H1 (cell line): Measurements from ENCODE around the gene SORL1-AS1.

Source experiments
- CTCF ChIA-PET: fragments of 300-600 bp; sonication (Branson Sonifier 250); formaldehyde crosslinking; loops from one replicate; lab custom pipeline; 2021; ENCODE audit not compliant: partially characterized antibody; lab: Charles Lee
- POLR2A ChIA-PET: fragments of 300-600 bp; sonication (Branson Sonifier 250); formaldehyde crosslinking; loops from one replicate; lab custom pipeline; 2021; ENCODE audit warnings: inconsistent platforms; ENCODE audit not compliant: partially characterized antibody; lab: Charles Lee
- DNase-seq, 2 experiments: peaks; one replicate each; pipeline versions ENCODE4 v3.0.0 to v3.0.0-alpha.2; 2010 to 2022; ENCODE audit warnings: low spot score in 2 of 2, low read depth in 1 of 2, mixed read lengths in 1 of 2
- FAIRE-seq: peaks from 2 replicates; lab custom pipeline; 2011; peaks lifted over from hg19 to GRCh38; lab: Jason Lieb, UNC
- H2AFZ ChIP-seq: 2 replicates; pipeline ENCODE4 v1.8.1; 2012; ENCODE audit warnings: low read length, inconsistent platforms
- H2AK5ac ChIP-seq: 2 replicates; pipeline ENCODE4 v1.6.1; 2013; ENCODE audit warnings: low read depth, low read length
- H2BK120ac ChIP-seq: replicated peaks from 2 replicates; pipeline ENCODE3; 2013; ENCODE audit warnings: low read depth, low read length, inconsistent platforms
- H2BK12ac ChIP-seq: 2 replicates; pipeline ENCODE4 v1.6.1; 2013; ENCODE audit warnings: low read depth, low read length
- H2BK15ac ChIP-seq: 2 replicates; pipeline ENCODE4 v1.6.1; 2013; ENCODE audit warnings: low read length
- H2BK20ac ChIP-seq: 2 replicates; pipeline ENCODE4 v1.6.1; 2013; ENCODE audit warnings: low read length
- H2BK5ac ChIP-seq: 2 replicates; pipeline ENCODE4 v1.6.1; 2013; ENCODE audit warnings: low read depth, low read length
- H3K14ac ChIP-seq: 2 replicates; pipeline ENCODE4 v1.6.1; 2013; ENCODE audit warnings: inconsistent platforms; ENCODE audit not compliant: insufficient read length
- H3K18ac ChIP-seq: 2 replicates; pipeline ENCODE4 v1.6.1; 2013; ENCODE audit warnings: low read length; ENCODE audit errors: extremely low read depth
- H3K23ac ChIP-seq: 2 replicates; pipeline ENCODE4 v1.6.1; 2013; ENCODE audit warnings: inconsistent platforms; ENCODE audit not compliant: insufficient read length
- H3K23me2 ChIP-seq: 2 replicates; pipeline ENCODE4 v1.6.1; 2013; ENCODE audit warnings: low read depth, low read length
- H3K27ac ChIP-seq: 2 replicates; pipeline ENCODE4 v1.6.1; 2011; ENCODE audit warnings: low read depth, low read length, inconsistent platforms
- H3K27me3 ChIP-seq, 4 experiments: replicated peaks in 1 of 4; 1 replicate in 1 of 4; 2 replicates in 3 of 4; pipeline versions ENCODE4 v1.6.1 to v1.8.1; 2011 to 2013; ENCODE audit warnings: low read length in 3 of 4, mild to moderate bottlenecking in 3 of 4, inconsistent platforms in 2 of 4, mixed read lengths in 2 of 4, moderate library complexity in 1 of 4; ENCODE audit not compliant: control insufficient read depth in 3 of 4, insufficient read depth in 3 of 4; ENCODE audit errors: extremely low read depth in 1 of 4
- H3K36me3 ChIP-seq, 4 experiments: 2 replicates each; pipeline versions ENCODE4 v1.6.1 to v1.8.1; 2011 to 2013; ENCODE audit warnings: mild to moderate bottlenecking in 4 of 4, low read length in 3 of 4, moderate library complexity in 2 of 4, control low read depth in 1 of 4, inconsistent platforms in 1 of 4; ENCODE audit not compliant: insufficient read depth in 4 of 4, control insufficient read depth in 2 of 4
- H3K4ac ChIP-seq: replicated peaks from 2 replicates; pipeline ENCODE3; 2013; ENCODE audit warnings: low read length, low read depth, mixed read lengths, inconsistent platforms; ENCODE audit not compliant: insufficient read length
- H3K4me1 ChIP-seq, 4 experiments: replicated peaks in 1 of 4; 1 replicate in 1 of 4; 2 replicates in 3 of 4; pipeline versions ENCODE4 v1.6.1 to v1.8.1; 2011 to 2013; ENCODE audit warnings: low read length in 3 of 4, inconsistent platforms in 2 of 4, mixed read lengths in 1 of 4; ENCODE audit not compliant: insufficient read depth in 4 of 4, control insufficient read depth in 3 of 4
- H3K4me2 ChIP-seq, 2 experiments: 2 replicates each; pipeline versions ENCODE4 v1.6.1 to v1.8.1; 2011 to 2013; ENCODE audit warnings: low read depth in 2 of 2, low read length in 2 of 2, control low read depth in 1 of 2, inconsistent platforms in 1 of 2, mild to moderate bottlenecking in 1 of 2; ENCODE audit not compliant: insufficient read depth in 1 of 2
- H3K4me3 ChIP-seq, 4 experiments: fragments of 200-600, 300-600 bp in 1 of 4; sonication (generic), shearing (Covaris generic), sonication (Bioruptor Twin) in 1 of 4; 2 replicates each; pipeline versions ENCODE4 v1.5.1 to v1.8.1; 2011 to 2016; ENCODE audit warnings: low read length in 4 of 4, low read depth in 3 of 4, control low read depth in 2 of 4, inconsistent platforms in 2 of 4, mild to moderate bottlenecking in 2 of 4, mixed read lengths in 1 of 4, moderate library complexity in 1 of 4; ENCODE audit not compliant: insufficient read depth in 2 of 4; ENCODE audit errors: extremely low read depth in 1 of 4
- H3K56ac ChIP-seq: replicated peaks from 2 replicates; pipeline ENCODE3; 2013; ENCODE audit warnings: low read depth, mild to moderate bottlenecking, mixed read lengths, low read length, inconsistent platforms; ENCODE audit not compliant: insufficient read length
- H3K79me1 ChIP-seq: 2 replicates; pipeline ENCODE4 v1.6.1; 2013; ENCODE audit warnings: low read depth, low read length, control low read depth
- H3K79me2 ChIP-seq, 2 experiments: 2 replicates each; pipeline versions ENCODE4 v1.6.1 to v1.8.1; 2012 to 2013; ENCODE audit warnings: low read length in 2 of 2, mild to moderate bottlenecking in 2 of 2, inconsistent platforms in 1 of 2; ENCODE audit not compliant: insufficient read depth in 2 of 2, control insufficient read depth in 1 of 2
- H3K9ac ChIP-seq, 4 experiments: replicated peaks in 1 of 4; 1 replicate in 1 of 4; 2 replicates in 3 of 4; pipeline versions ENCODE4 v1.6.1 to v1.8.1; 2011 to 2013; ENCODE audit warnings: low read depth in 3 of 4, low read length in 3 of 4, control low read depth in 2 of 4, mild to moderate bottlenecking in 2 of 4, moderate library complexity in 2 of 4, inconsistent platforms in 1 of 4; ENCODE audit errors: extremely low read depth in 1 of 4
- H3K9me3 ChIP-seq, 2 experiments: 2 replicates each; pipeline versions ENCODE4 v1.6.1 to v1.8.1; 2012 to 2013; ENCODE audit warnings: mild to moderate bottlenecking in 2 of 2, moderate library complexity in 2 of 2, control low read depth in 1 of 2, inconsistent platforms in 1 of 2, low read depth in 1 of 2, low read length in 1 of 2, mixed read lengths in 1 of 2; ENCODE audit not compliant: insufficient read depth in 2 of 2
- H4K20me1 ChIP-seq, 2 experiments: replicated peaks in 1 of 2; 2 replicates each; pipeline versions ENCODE3 to v1.8.1; 2011 to 2013; ENCODE audit warnings: inconsistent platforms in 2 of 2, low read length in 2 of 2, mild to moderate bottlenecking in 1 of 2; ENCODE audit not compliant: insufficient read depth in 2 of 2, control insufficient read depth in 1 of 2
- H4K5ac ChIP-seq: 2 replicates; pipeline ENCODE4 v1.6.1; 2013; ENCODE audit warnings: low read length, low read depth, mixed read lengths, inconsistent platforms; ENCODE audit not compliant: insufficient read length
- H4K8ac ChIP-seq: 2 replicates; pipeline ENCODE4 v1.8.0; 2013; ENCODE audit warnings: mild to moderate bottlenecking, moderate library complexity, low read length, inconsistent platforms; ENCODE audit not compliant: insufficient read depth; ENCODE audit errors: extremely low read depth
- H4K91ac ChIP-seq: replicated peaks from 2 replicates; pipeline ENCODE3; 2013; ENCODE audit warnings: low read length, mixed read lengths, inconsistent platforms; ENCODE audit not compliant: insufficient read length
- E2F6 ChIP-seq: IDR thresholded peaks from 2 replicates; pipeline ENCODE4 v1.6.1; 2012; ENCODE audit warnings: inconsistent platforms
- HDAC2 ChIP-seq, 2 experiments: fragments of 300-600 bp in 1 of 2; sonication (generic) in 1 of 2; IDR thresholded peaks; 2 replicates each; pipeline ENCODE4 v1.6.1; 2011 to 2012; ENCODE audit warnings: low read depth in 2 of 2, low read length in 2 of 2, mild to moderate bottlenecking in 2 of 2, moderate library complexity in 2 of 2, borderline replicate concordance in 1 of 2, inconsistent platforms in 1 of 2
- KDM1A ChIP-seq: fragments of 200-600, 300-600 bp; sonication (generic); IDR thresholded peaks from 2 replicates; pipeline ENCODE4 v1.7.1; 2016; ENCODE audit warnings: mild to moderate bottlenecking, low read length, borderline replicate concordance
- NRF1 ChIP-seq: IDR thresholded peaks from 2 replicates; pipeline ENCODE4 v1.6.1; 2011; ENCODE audit warnings: mild to moderate bottlenecking, low read depth, low read length, improper control_type of control experiment
- TEAD4 ChIP-seq: IDR thresholded peaks from 2 replicates; pipeline ENCODE4 v1.6.1; 2012; ENCODE audit warnings: low read depth, low read length, inconsistent platforms, mixed read lengths
- WGBS, 2 experiments: shearing (Covaris generic) in 1 of 2; methylation state at CpG; one replicate each; pipeline versions ENCODE4 v1.1.6 to v1.1.7; 2013 to 2015; ENCODE audit warnings: low lambda C conversion rate in 2 of 2, mixed read lengths in 2 of 2, inconsistent platforms in 1 of 2, low coverage in 1 of 2, missing lambda C conversion rate in 1 of 2; ENCODE audit not compliant: insufficient replicate concordance in 2 of 2, insufficient coverage in 1 of 2, insufficient read length in 1 of 2; ENCODE audit errors: extremely low coverage in 1 of 2, missing lambda C conversion rate in 1 of 2; 5-methylcytosine and 5-hydroxymethylcytosine counted together

Gene SORL1-AS1

DNA sequence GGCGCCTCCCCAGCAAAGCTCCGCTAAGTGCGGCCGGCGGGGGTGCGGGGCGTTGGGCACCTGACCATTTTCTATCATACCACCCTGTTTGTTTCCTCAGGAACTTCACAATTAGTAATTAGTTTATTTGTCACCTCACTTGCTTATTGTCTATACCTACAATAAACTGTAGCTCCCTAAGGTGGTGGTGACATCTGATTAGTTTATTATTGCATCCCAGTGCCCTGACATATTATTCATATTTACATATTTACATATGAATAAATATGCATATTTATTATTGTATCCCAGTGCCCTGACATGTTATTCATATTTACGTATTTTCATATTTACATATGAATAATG lies 25.4 kb downstream of the SORL1-AS1 start:
- Histone ChIP-seq H3K9ac (no peak overlapping the region), H3K9me3 (no peaks in the 10 kb centered on the region; a peak in 1 of 4 replicates), H4K20me1 (no peaks in the 10 kb centered on the region), H2AK5ac (no peak overlapping the region), H2AFZ (no peak overlapping the region), H3K18ac (no peak overlapping the region), H3K79me2 (no peaks in the 10 kb centered on the region), H3K36me3 (no peaks in the 10 kb centered on the region), H4K8ac (no peak overlapping the region; the same call in 1 of the 2 replicates), H3K27me3 (peaks cover 0 to 12% (median 5%) of the 10 kb centered on the region in 4 experiments; a peak in 6 of 7 replicates), H3K79me1 (no peaks in the 10 kb centered on the region), H3K23me2 (peaks cover 2% of the 10 kb centered on the region), H2BK15ac (no peak overlapping the region), H3K4me2 (peak overlapping the region; percentile 60 to 75), H3K4me3 (peak overlapping the region in 3 of 4 experiments; percentile 20 to 55 (median 30); a peak in 4 of 8 replicates)
- DNase-seq (no peak), FAIRE-seq (no peak)
- WGBS, 2 experiments = 16% methylated on average over 8 of the region's 8 CpGs; no CpG with 5 or more reads in 1 of the 2 experiments
- CTCF ChIA-PET = interaction anchor here (0.7 to 1.8 kb wide), 9 partner anchors 11 to 175 kb away, joined by 3 to 4 read pairs (median 3); no protein-coding TSS in a partner anchor
- TF ChIP-seq KDM1A (no peak), TEAD4 (no peak), HDAC2 (IDR thresholded peaks at IDR 0.05; ENCODE audit: borderline replicate concordance in 1 of 2, low read depth in 2 of 2, low read length in 2 of 2) (no peak), NRF1 (peak; percentile 24; the same call in 1 of the 2 replicates), E2F6 (no peak)
- TF ChIP-seq, all 59 proteins: peak for 1
- H4K91ac ChIP-seq = no peak overlapping the region
- no peak overlapping the region for H2BK12ac ChIP-seq
- peaks cover 0 to 2% (median under 1%) of the 10 kb centered on the region in 4 experiments; a peak in 2 of 7 replicates for H3K4me1 ChIP-seq
- no peak overlapping the region for H3K14ac ChIP-seq
- H4K5ac ChIP-seq = no peak overlapping the region
- no peak overlapping the region for H2BK20ac ChIP-seq
- no peak overlapping the region for H2BK5ac ChIP-seq
- no peak overlapping the region for H3K27ac ChIP-seq
- H3K56ac ChIP-seq = no peak overlapping the region
- POLR2A ChIA-PET = interaction anchor here (0.8 to 1.5 kb wide), 3 partner anchors 19 to 1248 kb away, joined by 3 to 5 read pairs (median 4); no protein-coding TSS in a partner anchor
- H3K23ac ChIP-seq = no peak overlapping the region
- no peak overlapping the region for H2BK120ac ChIP-seq
- H3K4ac ChIP-seq = no peak overlapping the region
